OCI-LY1 (cell line): Measurements from ENCODE around the gene C8B.

Experiments
- H2AFZ ChIP-seq: fragments of 200-600 bp; sonication (generic), shearing (Covaris generic); 2 replicates; pipeline ENCODE4 v1.6.0; 2014; ENCODE audit warnings: antibody characterized with exemption, mild to moderate bottlenecking, low read length
- H3F3A ChIP-seq: fragments of 200-600 bp; sonication (generic), shearing (Covaris generic); 2 replicates; pipeline ENCODE4 v1.6.0; 2014; ENCODE audit warnings: mild to moderate bottlenecking, antibody characterized with exemption, low read length, moderate library complexity; ENCODE audit not compliant: insufficient read depth
- H3K27ac ChIP-seq: fragments of 200-600 bp; sonication (generic); 2 replicates; pipeline ENCODE4 v1.5.1; 2014; ENCODE audit warnings: low read length, mixed run types, mild to moderate bottlenecking, low read depth; ENCODE audit not compliant: poor library complexity, severe bottlenecking
- H3K27me3 ChIP-seq: fragments of 200-600 bp; sonication (generic); 2 replicates; pipeline ENCODE4 v1.6.0; 2014; ENCODE audit warnings: antibody characterized with exemption, mild to moderate bottlenecking, low read length, moderate library complexity; ENCODE audit not compliant: insufficient read depth
- H3K36me3 ChIP-seq: fragments of 200-600 bp; sonication (generic); 2 replicates; pipeline ENCODE4 v1.6.1; 2014; ENCODE audit warnings: mild to moderate bottlenecking, antibody characterized with exemption, low read length, moderate library complexity, mixed read lengths; ENCODE audit not compliant: insufficient read depth
- H3K4me1 ChIP-seq: fragments of 200-600 bp; sonication (generic); 2 replicates; pipeline ENCODE4 v1.5.1; 2014; ENCODE audit warnings: mild to moderate bottlenecking, low read length, moderate library complexity; ENCODE audit not compliant: insufficient read depth, severe bottlenecking
- H3K4me2 ChIP-seq: fragments of 200-600 bp; sonication (generic), shearing (Covaris generic); 2 replicates; pipeline ENCODE4 v1.6.1; 2014; ENCODE audit warnings: low read length
- H3K4me3 ChIP-seq: fragments of 200-600 bp; sonication (generic); 2 replicates; pipeline ENCODE4 v1.5.1; 2014; ENCODE audit warnings: low read length, low read depth, mild to moderate bottlenecking, mixed read lengths; ENCODE audit not compliant: poor library complexity, severe bottlenecking
- H3K79me2 ChIP-seq: fragments of 200-600 bp; shearing (Covaris generic); 2 replicates; pipeline ENCODE4 v1.6.1; 2016; ENCODE audit warnings: mixed run types, low read length, mixed read lengths; ENCODE audit not compliant: insufficient read depth
- H3K9ac ChIP-seq: fragments of 200-600 bp; sonication (generic), shearing (Covaris generic); 2 replicates; pipeline ENCODE4 v1.6.1; 2014; ENCODE audit warnings: mild to moderate bottlenecking, low read length, mixed read lengths
- H3K9me2 ChIP-seq: fragments of 200-600 bp; sonication (generic), shearing (Covaris generic); 2 replicates; pipeline ENCODE4 v1.6.1; 2014; ENCODE audit warnings: low read depth, mild to moderate bottlenecking, low read length, mixed read lengths
- H3K9me3 ChIP-seq: fragments of 200-600 bp; shearing (Covaris generic); 2 replicates; pipeline ENCODE4 v1.6.1; 2014; ENCODE audit warnings: low read length, mixed read lengths
- H4K20me1 ChIP-seq: fragments of 200-600 bp; sonication (generic), shearing (Covaris generic); 2 replicates; pipeline ENCODE4 v1.6.0; 2016; ENCODE audit warnings: mild to moderate bottlenecking, low read length; ENCODE audit not compliant: insufficient read depth
- CTCF ChIP-seq: fragments of 200-600 bp; sonication (generic), shearing (Covaris generic); IDR thresholded peaks from 2 replicates; pipeline ENCODE4 v1.5.1; 2017; ENCODE audit warnings: mild to moderate bottlenecking, antibody characterized with exemption, low read length, moderate library complexity, mixed read lengths
- EZH2 ChIP-seq: fragments of 200-600 bp; sonication (generic), shearing (Covaris generic); IDR thresholded peaks from 2 replicates; pipeline ENCODE4 v1.8.0; 2017; ENCODE audit warnings: borderline replicate concordance, mixed run types, mild to moderate bottlenecking, antibody characterized with exemption, low read length, moderate library complexity, mixed read lengths

C8B gene

GRCh38 chr1:56963667-56964066, 2.1 kb downstream of the C8B start:
- no peaks in the 10 kb centered on the region for H3K9me2 ChIP-seq
- no peaks in the 10 kb centered on the region for H3K27me3 ChIP-seq
- H3K9me3 ChIP-seq: no peaks in the 10 kb centered on the region
- no peaks in the 10 kb centered on the region for H4K20me1 ChIP-seq
- H3K4me2 ChIP-seq: no peak overlapping the region
- H3K9ac ChIP-seq: no peak overlapping the region
- no peaks in the 10 kb centered on the region for H3F3A ChIP-seq
- no peaks in the 10 kb centered on the region for H3K4me1 ChIP-seq
- H3K27ac ChIP-seq: no peak overlapping the region
- no peaks in the 10 kb centered on the region for H3K79me2 ChIP-seq
- H3K36me3 ChIP-seq: no peaks in the 10 kb centered on the region
- H2AFZ ChIP-seq: no peak overlapping the region
- H3K4me3 ChIP-seq: no peak overlapping the region
- TF ChIP-seq CTCF (no peak), EZH2 (no peak)

GRCh38 chr1:56961426-56961825, 4.4 kb downstream of the C8B start:
- Histone ChIP-seq H3K4me3 (no peak overlapping the region), H2AFZ (no peak overlapping the region), H3K4me2 (no peak overlapping the region), H3K27me3 (no peaks in the 10 kb centered on the region), H3K9me3 (no peaks in the 10 kb centered on the region), H3K4me1 (no peaks in the 10 kb centered on the region), H3K36me3 (no peaks in the 10 kb centered on the region), H3K79me2 (no peaks in the 10 kb centered on the region), H3K9ac (no peak overlapping the region), H3K27ac (no peak overlapping the region), H3F3A (no peaks in the 10 kb centered on the region), H4K20me1 (no peaks in the 10 kb centered on the region), H3K9me2 (no peaks in the 10 kb centered on the region)
- TF ChIP-seq EZH2 (no peak), CTCF (no peak)

GRCh38 chr1:56958526-56958925, 7.3 kb downstream of the C8B start:
- TF ChIP-seq EZH2: no peak
- no peak for TF ChIP-seq CTCF
- H3K9me3 ChIP-seq: no peaks in the 10 kb centered on the region
- H3F3A ChIP-seq: no peaks in the 10 kb centered on the region
- H3K9me2 ChIP-seq: no peaks in the 10 kb centered on the region
- no peak overlapping the region for H3K4me3 ChIP-seq
- H3K79me2 ChIP-seq: no peaks in the 10 kb centered on the region
- H2AFZ ChIP-seq: no peak overlapping the region
- H3K27me3 ChIP-seq: no peaks in the 10 kb centered on the region
- no peaks in the 10 kb centered on the region for H4K20me1 ChIP-seq
- no peaks in the 10 kb centered on the region for H3K36me3 ChIP-seq
- no peaks in the 10 kb centered on the region for H3K4me1 ChIP-seq
- H3K27ac ChIP-seq: no peak overlapping the region
- H3K4me2 ChIP-seq: no peak overlapping the region
- H3K9ac ChIP-seq: no peak overlapping the region
